Measurements from ENCODE around the gene CELF2.

The CELF2 gene

DNA sequence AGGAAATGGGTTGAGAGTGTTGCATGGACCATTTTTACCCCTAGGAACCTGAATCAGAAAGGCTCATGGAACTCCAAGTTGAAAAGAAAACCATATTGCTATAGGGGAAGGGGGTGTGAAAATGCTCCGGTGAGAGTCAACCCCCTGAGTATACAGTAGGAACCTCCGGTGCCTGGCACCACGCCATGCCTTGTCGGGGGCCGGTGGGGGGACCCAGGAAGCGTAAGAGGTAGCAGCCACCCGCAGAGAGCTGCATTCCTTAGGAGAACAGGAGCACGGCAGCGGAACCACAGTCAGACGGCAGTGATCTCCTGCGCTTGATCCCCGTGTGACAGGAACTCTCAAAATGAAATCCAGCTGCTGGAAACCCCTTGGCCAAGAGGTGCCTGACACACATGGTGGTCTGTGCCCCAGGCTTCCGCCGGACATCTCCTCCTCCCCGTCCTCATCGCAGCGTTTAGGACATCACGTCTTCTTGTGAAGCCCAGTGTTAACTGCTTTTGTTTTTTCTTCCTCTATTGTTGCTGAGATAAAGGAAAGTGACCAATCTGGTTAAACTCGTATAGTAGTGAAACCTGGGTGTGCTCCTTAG lies 186.8 kb downstream of the CELF2 start:
- no peak for DNase-seq (ENCODE audit: low read depth)

GRCh38 chr10:11205030-11205772 lies 187.5 kb downstream of the CELF2 start:
- DNase-seq (ENCODE audit: low read depth): no peak

DNA sequence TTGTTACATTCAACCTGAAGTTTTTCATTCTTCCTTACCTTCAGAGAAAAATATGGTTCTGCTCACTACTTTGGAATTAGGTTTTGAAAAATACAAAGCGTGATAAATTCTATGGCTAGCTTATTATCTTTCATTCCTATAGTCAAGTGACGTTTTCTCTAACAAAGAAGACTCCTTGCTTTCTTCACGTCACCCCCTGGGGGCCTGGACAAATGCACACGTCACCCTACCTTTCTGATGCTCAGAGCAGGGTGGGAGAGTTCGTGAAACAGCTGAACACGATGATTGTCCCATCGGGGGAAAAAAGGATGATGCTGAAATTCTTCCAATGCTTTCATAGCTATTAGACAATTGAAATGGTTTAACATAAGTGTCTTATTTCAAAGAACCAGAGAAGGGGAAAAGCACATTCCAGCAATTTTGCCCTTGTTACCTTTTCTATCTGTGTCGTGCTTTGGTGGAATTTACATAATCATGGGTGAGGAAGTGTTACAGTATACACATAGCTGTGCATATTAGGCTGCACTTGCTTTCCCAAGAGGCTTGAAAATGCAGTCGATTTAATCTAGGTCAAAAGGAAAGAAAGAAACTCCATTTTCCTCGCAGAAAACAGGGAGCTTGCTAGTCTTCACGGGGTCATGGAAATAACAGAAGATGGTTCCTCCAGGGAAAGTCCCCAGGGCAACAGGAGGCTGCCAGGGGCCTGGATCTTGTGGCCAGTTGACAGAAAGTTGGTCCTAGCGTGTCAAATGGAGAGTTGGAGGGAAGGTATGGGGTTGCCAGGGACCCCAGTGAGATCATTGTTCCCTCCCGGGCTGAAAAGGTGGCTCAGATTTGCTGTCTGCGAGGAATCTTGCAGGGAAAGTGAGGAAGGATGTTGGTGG lies 189.2 kb downstream of the CELF2 start:
- DNase-seq (ENCODE audit: low read depth): no peak

- no peak for DNase-seq (ENCODE audit: low read depth)
Observed at GRCh38 chr10:11207560-11207844, 189.8 kb downstream of the CELF2 start.

DNA sequence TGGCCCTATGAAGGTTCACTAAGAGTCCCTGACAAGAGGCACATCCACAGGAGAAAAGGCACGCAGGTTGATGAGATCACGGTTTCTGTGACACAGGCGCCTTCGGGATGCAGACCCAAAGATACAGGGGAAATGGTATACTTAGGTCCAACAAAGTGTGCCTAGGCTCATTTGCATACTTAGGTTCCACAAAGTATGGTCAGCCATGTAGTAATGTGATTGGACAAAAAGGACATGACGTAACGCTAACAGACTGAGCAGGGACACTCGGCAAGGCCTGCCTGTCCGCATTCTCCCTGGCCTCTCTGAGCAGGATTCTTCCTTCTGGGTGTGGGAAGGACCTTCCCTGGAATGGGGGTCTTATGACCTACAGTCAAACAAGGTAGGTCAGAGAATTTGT lies 190.6 kb downstream of the CELF2 start:
- DNase-seq (ENCODE audit: low read depth): no peak

DNA sequence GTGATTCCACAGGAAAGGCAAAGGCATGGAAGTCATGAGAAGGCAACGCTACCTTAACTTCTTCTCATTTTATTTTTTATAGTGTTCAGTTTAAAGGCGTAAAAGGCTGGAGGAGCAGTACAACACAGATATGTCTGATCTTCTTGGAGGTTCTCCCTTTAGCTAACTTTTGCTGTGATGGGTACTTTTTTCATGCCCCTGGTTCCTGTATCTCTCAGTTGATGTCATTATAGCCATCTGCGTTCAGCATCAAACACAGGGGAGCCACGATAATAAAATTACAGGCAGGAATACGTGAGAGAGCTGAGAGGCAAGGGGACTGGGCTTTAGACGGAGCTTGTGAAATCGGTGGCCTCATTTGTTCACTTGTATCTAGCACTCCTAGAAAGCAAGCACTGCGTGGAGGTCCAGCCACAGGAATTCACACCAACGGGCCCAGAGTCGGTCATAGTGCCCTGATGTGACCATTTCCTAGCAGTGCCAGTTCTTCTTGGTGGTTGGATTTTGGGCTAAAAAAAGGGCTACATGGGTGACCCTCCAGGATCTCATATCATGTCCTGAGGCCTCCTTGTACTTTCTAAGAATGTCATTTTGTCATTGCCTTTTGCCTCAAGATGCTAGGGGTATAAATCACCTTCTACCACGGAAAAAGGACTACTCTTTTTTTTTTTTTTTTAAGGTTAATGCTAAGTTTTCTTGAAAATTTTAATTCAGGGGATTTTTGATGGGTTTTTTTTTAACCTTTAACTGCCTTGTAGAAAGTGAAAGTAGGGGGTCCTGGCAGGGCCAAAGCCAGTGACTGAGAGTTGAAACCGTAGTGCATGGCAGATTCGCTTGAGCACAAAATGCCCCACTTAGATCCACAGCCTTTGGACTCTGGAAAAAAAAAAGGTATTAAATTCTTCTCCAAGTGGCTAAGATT lies 191.5 kb downstream of the CELF2 start:
- no peak for DNase-seq (ENCODE audit: low read depth)

- DNase-seq (ENCODE audit: low read depth): no peak
Observed at GRCh38 chr10:11209830-11210181, 192.1 kb downstream of the CELF2 start.

DNA sequence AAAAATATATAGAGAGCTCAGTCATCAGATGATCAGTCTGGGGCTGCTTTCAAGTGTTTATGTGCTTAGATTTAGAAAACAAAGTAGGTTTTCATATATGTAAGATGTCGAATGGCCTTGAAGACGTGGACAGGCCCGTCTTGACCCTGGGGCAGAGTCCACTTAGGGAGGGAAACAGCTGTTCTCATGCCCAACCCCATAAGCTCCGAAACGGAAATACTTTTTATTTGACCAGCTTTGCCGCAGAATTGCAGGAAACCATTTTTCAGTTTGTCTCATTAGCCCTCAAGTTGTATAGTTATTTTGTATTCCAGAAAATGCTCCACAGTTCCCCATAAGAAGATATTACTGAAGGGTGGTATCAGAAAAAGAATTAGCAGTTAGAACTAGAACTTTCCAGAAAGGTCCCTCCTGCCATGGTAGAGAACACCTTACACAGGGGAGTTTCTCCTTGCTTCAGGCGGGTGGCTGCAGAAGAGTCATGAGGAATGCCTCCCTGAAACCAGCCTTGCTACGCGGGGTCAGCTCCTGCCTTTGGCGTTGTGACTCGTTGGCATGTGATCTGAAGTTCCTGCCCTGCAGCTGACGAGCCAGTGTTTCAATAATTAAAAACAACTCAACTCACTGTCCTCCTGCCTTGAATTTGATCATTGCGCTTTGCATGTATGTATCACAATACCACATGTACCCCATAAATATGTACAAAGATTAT lies 192.7 kb downstream of the CELF2 start:
- no peak for DNase-seq (ENCODE audit: low read depth)

DNA sequence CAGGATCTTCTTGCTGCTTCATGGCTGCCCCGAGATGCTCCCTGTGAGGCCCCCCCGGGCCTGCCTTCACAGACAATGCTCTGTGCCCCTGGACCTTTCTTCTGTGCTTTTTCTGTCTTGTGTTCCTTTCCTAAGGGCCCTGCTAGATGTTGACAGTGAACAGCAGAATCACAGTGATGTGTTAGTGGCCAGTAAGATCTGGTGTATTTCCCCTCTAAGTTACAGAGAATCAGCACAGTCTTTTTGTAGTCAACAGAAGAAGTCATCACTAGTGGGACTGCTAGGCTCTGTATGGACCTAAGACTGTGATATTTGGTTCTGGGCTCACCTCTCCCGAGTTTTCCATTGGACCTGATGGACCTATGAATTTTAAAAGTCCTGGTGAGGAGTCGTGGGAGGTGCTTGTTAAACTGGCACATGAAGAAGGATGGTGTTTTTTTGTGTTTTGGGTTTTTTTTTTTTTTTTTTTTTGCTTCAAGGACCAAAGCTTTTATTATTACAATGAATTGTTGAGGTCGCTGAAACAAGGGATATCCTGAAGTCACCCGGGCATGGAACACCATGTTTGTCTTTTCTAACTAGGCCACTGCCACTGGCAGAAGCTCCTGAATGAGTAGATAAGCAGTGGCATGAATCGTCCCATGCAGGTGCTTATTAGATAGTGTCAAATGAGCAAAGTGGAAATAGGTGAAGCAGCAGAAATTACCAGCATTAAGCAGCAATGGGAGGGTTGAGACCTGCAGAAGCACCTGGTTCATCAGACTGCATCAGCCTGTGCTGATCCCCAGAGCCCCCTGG lies 194.8 kb downstream of the CELF2 start:
- no peak for DNase-seq (ENCODE audit: low read depth)

DNA sequence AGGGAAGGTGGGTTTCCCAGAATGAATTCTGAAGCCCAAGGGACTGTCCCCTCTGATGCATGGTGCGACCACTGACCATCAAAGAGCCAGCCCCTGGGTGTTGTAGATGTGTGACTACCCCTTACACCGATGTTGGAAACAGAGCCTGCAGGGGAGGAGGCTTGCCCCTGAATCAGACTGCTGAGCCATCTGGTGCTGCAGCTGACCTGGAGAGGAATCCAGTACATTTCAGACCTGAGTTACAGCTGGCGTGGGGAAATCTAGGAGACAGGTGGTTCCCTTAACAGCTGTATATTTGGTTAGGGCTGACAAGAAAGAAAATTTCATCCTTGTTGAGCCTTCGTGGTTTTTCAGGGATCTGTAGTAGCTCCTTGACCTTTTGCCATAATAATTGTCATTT lies 195.5 kb downstream of the CELF2 start:
- DNase-seq (ENCODE audit: low read depth): no peak

- no peak for DNase-seq (ENCODE audit: low read depth)
Observed at GRCh38 chr10:11214407-11214806, 196.7 kb downstream of the CELF2 start.

DNA sequence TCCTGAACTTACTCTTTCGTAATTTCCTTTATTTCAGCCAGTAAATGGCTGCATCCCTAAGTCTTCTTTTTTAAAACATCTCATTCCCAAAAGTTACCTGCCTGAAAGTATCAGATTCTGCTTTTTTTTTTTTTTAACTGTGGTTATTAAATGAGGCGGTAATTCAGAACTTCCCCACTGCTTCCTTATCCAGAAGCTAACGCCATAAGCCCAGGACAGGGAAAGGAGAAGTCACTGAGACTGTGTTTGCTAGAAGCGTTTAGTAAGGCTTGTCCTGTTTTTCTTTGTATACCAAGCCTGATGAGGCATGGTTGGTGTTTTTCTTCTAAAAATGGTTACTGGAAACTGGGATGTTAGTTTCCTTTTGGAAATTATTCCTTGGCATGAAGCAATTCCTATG lies 197.8 kb downstream of the CELF2 start:
- no peak for DNase-seq (ENCODE audit: low read depth)

GRCh38 chr10:11217521-11217920 lies 199.8 kb downstream of the CELF2 start:
- no peak for DNase-seq (ENCODE audit: low read depth)

DNA sequence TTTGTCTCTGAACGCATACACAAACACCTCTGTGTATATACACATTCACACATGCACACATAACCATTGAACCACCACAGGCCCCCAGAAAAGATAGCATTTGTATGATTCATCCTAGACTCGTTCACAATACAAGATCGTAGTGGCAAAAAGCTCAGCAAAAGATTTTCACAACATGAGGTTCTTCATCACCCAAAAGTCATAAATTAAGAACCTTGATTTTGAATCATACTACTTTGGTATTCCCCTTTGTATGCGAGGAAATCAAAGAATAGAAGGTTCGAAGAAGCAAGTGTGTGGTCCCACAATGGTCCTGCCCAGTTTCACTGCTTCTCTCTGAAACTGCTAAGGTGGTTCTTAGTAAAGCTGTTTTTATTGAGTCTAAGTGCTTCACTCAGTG lies 200.7 kb downstream of the CELF2 start:
- DNase-seq (ENCODE audit: low read depth): no peak

GRCh38 chr10:11219431-11219830 lies 201.8 kb downstream of the CELF2 start:
- DNase-seq (ENCODE audit: low read depth): no peak

DNA sequence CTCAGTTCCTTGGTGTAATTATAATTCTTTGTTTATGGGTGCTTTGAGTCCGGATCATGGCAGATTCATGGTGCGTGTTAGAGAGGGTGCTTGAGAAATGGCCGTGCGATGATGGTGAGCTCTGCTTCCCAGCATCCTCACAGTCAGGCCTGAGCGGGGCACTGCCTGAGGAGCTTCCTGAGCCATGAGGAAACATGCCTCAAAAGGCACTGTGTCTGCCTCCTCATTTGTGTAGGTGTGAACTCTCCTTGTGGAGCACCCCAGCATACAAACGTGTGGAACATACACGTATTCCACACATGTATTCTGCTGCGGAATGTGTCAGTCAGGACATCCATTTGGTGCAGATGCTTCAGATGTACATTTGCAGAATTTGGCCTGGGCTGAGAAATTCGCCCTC lies 205.4 kb downstream of the CELF2 start:
- DNase-seq (ENCODE audit: low read depth): no peak

GRCh38 chr10:11223507-11224140 lies 206.0 kb downstream of the CELF2 start:
- DNase-seq (ENCODE audit: low read depth): no peak

DNA sequence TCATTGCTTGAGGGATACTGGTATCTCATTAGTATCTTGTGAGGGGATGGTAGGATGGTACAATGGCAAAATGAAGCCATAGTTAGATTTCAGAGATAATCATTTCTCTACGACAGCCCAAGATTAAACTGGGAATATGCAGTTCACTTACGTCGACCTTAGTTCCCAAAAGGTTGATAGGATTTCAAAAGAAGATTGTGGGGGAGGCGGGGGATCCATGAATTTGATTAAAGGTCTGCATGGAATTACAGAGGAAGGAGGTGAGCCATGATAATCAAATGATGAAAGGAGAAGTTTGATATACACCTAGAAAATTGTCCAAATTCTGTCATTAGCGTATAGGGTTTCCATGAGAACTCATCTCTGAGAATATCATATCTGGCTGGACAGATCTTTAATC lies 206.6 kb downstream of the CELF2 start:
- no peak for DNase-seq (ENCODE audit: low read depth)

- DNase-seq (ENCODE audit: low read depth): no peak
Observed at GRCh38 chr10:11224792-11225416, 207.2 kb downstream of the CELF2 start.

- no peak for DNase-seq (ENCODE audit: low read depth)
Observed at GRCh38 chr10:11225935-11226334, 208.3 kb downstream of the CELF2 start.

All from stimulated activated CD8-positive, alpha-beta memory T cell treated with anti-CD3 and anti-CD28 coated beads, Interleukin-15, amount 100 ng/mL, for 1 hour (primary cell).